COR-L47 (cell line): ENCODE data around the gene TTC6.

Source experiments
- DNase-seq: peaks from one replicate; lab custom pipeline; 2025; lab: John Stamatoyannopoulos, UW

Gene TTC6

DNA sequence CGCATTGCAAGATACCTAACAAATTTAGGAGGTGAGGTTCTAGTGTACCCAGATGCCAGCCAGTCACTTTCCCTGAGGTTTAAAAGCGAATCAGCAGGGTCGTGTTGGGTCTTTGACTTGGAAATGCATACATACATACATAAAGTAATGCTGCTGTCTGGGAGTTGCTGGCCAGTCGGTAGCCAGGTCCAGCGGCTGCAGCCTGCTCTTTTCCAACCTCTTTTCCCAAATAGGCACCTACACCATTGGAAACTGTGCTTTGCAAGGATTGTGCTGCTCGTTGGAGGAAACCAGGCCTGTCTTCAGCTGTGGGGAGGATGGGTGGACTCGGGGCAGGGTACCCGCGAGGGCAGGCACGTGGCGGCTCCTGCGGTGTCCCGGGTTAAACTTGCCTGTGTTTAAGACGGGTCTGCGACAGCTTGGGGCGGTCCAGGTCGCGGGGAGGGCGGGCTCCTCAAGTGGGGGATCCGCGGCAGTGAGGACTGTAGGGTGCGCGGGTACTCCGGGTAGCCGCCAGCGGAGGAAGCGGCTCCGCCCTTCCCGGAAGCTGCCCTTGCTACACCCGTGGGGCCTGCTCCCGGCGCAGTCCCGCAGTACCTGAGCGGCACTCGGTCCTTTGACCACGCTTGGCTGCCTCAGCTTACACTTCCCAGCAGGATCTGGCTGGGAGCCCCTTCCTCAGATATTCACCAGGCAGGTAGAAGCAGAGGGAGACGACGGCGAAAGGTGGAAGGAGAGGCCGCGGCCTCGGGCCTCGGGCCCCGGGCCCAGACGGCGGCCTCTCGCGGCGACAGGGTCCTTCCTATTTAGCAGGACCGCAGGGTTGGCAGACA lies 2.7 kb downstream of the TTC6 start:
- DNase-seq: peak; percentile 62

DNA sequence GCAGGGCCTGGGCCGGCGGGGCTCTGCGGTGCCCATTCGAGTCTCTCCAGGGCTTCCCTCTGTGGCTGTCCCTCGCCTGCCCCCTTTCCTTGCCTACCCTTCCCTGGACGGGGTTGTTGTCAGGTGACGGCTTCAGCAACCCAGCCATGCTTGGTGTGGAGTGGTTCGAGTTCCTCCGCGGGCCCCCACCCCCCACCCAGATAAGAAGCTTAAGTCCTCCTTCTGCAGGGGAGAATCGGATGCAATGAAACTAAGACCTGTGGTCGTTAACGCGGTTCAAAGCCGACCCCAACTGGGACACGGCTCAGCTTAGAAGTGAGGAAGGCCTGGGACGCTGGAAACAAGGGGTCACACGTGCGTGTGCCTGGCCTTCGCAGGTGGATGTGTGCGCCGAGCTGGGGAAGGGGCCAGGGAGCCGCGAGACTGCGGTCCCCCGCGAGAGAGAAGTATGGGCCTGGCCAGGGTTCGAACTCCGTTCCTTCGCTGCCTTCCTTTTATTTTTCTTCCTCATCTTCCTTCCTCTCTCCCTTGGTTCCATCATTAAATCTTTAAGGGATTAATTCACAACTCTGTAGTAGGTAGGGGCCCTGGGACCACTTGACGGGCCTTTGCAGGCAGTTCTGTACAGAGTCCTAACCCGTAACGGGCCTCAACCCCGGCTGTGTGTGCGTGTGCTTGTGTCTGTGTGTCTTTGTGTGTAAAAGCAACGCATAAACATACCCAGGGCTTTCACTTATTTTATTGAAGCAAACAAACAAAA lies 3.5 kb downstream of the TTC6 start:
- DNase-seq: peak; percentile 39

DNA sequence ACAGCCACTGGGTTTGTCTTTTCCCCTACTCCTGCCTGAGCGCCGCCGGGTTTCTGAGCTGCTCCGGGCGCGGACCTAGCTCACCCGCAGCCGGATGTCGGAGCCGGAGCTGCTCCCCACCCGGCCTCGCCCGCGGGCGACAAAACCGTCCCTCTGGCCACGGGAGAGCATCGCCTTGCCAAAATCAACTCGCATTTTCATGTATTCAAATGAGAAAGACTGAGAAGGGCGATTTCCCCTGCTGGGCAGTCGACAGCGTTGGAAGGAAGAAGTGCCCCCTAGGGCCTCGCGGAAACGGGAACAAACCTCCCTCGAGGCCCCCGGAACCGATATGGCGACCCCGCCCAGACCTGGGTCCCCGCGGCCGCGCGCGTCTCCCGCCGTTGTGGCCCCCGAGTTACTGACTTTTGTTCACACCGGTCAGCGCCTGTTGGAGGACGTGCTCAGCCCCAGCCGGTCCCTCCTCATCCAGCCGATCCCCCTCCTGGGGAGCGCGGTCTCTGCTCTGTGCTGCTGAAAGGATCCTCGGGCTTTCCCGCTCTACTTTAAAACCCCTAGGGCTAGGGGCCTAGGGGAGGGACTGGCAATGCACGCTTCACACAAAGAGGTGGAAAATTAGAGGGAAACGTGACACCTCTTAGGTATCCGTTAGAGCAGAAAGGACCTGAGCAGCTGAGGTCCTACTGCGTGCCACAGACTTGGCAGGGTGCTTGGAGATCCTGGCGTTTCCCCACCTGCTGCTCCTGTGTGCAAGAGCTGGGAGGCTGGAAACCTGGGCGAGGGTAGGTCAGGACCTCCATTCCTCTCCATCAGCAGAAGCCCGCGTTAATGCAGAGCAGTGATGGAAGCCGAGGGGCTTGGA lies 4.3 kb downstream of the TTC6 start:
- DNase-seq: peak; percentile 83

DNA sequence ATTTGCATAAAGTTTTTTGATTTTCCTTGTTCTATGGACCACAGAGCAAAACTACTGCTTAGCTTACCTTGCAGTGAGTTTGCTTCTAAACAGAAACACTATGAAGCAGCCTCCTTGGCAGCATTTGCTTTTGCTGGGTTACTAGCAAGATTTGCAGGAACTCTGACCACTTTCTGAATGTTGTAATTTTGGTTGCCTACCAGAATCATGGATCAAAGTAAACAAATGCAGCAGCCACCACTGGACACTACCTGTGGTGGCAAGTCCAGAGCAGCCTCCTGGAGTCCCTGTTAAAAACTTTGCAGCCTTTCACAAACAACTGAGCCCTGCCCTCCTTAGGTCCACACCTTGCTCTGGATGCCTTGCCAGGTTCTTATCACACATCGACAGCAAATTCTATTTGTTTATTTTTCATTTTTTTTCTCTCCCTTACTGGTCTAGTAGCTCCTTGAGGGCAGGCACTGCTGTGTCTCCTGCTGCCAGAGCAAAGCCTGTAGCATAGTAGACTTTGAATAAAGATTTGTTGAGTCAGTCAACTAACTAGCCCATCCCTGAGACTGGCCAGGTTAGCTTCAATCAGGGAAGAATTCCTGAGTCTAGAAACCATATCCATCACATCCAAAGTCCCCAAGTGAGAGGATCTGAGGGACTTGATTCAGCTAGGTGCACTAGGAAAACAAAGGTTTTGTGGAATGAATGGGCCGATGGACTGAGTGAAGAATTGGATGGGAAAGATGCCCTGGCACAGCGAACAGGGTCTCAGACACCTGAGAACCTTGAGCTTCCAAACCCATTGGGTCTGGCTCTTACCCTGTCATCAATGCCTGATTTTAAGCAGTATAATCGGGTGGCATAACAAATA lies 5.7 kb downstream of the TTC6 start:
- no peak for DNase-seq

DNA sequence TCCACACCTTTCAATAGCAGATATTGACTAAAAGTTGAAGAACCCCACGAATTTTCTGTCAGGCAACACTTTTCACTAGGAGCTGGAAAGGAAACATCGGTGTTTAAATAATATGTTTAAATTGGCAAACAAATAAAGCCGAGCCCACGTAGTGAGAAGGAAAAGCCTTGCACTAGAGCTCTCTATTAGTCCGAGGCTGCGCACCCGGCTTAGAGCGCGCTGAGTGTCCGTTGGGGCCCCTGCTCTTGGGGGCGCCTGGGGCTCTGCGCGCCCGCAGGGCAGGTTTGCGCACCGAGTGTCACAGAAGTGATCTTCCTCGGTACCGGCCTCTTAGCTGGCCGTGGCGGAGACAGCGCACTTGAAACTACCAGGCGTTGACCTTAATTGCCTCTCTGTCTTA lies 6.4 kb downstream of the TTC6 start:
- DNase-seq: no peak

DNA sequence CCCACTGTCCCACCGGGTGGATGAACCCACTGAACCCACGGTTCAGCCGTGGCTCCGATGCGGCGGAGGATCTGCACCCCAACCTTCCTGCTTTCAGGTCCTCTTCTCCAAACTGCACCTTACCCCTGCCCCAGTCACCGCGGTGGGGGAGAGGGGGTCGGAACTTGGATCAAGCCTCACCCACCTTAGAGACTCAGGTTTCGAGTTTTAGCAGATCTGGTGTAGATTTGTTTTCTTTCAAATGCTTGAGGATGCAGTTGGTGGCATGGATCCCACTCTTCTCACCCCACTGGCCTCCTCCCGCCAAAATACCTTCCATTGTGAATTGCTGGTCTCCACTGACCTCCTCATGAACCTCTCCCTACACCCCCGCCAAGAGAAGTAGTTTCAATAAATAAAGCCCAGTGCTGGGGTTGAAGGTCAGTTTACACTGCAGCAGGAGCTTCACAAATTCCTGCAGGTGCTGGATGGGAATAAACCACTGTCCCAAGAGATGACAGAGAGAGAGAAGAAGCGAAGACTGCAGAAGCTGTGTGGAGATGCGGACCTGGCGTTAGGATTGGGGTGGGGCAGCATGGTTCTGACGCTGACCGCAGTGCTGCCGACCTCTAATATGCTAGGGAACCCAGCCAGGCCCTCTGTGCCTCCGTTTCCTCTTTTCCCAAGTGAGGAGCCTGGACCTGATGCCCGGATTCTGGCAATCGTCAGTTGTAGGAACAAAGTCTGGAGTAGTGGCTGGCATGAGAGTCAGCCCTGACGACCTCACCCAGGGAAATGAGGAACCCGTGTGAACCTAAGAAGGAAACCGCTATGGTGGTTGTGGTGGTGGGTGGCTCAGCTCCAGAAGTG lies 7.4 kb downstream of the TTC6 start:
- DNase-seq: no peak

DNA sequence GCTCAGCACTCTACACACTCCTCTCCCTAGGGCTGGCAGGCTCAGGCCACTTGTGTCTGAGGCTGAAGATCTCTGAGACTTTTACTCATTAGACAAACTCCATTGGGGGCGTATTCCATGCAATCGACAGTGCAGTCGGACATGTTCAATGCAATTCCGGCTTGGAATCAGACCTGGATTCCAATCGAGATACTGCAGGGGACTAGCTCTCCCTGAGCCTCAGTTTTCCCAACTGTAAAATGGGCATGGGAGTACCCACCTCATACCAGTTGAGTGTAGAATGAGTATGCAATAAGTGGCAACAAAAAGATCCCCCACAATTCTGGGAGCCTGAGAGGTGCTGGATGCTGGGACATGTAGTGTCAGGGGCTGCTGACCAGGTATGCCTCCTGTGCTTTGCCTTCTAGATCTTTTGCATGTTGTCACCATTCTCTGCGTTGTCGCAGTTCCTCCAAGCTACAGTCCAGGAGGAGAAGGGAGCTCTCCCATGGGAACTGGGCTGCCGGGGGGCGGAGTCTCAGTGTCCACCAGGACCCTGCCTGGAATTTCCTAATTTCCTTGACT lies 8.3 kb downstream of the TTC6 start:
- no peak for DNase-seq

DNA sequence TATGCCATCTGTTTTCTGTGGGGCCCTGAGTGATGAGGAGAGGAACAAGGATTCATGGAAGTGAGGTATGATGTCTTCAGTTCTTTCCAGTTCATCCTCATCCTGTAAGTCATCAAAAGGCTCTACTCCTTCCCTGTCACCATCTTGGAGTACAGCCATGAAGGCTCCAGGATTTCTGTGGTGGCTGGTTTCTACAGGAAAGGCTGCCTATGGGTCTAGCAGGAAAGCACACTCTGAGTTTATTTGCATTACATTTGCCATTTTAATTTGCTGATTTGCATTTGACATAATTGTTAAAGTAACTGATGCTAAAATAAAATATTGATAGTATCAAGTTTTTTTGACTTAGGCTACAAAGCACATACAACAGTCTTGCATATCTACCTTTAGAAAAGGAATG lies 11.2 kb downstream of the TTC6 start:
- DNase-seq: no peak

DNA sequence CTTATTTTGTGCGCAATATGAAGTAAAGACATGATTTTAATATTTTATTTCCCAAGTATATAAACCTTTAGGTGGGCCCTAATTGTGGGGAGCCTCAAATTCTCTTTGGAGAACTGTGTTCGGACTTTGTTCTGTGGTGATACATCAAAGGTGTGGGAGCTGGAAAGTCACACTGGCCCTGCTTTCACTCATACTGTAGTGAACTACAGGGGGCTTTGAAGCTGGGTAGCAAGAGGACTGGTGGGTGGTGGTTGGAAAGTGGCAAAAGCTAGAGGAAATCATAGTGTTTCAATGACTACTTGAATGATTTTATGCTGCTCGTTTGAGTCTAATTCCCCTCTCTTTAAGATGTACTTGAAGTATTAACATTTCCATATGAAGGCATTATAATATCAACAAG lies 13.2 kb downstream of the TTC6 start:
- no peak for DNase-seq

DNA sequence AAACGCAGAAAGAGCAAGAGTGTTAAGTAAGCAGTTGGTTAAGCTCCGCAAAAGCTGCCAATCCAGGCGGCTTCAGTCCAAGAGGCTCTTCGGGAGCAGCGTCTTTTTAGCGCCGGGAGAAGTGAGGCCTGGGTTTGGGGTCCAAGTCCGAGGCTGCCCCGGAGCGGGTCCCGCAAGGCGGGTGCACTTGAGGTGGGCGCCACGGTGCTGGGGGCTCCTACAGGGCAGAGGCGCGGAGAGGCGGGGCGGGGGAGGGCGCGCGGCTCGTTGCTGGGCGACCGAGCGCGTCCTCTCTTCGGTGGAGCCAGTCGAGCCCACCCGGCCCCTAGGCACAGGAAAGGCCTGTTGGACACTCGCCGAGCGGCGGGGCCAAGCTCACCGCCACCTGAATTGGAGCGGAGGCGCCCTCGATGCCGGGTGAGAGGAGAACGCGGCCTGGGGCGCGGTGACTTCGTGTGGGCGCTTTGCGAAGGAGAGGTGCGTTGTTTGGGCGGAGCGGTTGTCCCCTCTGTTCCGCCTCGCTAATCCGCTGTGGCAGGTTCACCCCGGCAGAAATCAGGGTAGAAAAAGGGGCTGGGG lies 15.6 kb downstream of the TTC6 start:
- DNase-seq: no peak

DNA sequence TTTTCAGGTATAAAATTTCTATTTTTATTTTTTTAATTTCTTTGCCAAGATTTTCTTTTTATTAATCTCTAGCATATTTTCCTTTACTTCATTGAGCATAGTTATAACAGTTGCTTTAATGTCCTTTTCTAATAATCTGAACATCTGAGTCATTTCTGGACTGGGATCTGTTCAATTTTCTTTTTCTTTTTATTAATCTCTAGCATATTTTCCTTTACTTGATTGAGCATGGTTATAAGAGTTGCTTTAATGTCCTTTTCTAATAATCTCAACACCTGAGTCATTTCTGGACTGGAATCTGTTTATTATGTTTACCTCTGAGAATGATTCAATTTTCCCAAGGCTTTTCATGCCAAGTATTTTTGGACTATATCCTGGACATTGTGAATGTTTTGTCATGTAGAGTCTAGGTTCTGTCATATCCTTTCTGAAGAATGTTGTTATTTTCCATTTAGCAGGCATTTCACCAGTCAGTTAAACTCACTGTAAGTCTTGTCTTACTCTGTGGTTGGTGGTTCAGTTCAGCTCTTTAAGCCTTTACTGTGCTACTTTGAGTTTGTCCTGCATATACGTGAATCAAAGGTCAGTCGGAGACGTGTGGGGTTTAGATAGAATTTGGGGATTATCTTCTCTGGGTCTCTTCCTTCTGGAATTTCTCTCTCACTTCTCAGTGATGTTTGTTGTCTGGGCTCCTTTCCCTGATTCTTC lies 20.3 kb downstream of the TTC6 start:
- no peak for DNase-seq

DNA sequence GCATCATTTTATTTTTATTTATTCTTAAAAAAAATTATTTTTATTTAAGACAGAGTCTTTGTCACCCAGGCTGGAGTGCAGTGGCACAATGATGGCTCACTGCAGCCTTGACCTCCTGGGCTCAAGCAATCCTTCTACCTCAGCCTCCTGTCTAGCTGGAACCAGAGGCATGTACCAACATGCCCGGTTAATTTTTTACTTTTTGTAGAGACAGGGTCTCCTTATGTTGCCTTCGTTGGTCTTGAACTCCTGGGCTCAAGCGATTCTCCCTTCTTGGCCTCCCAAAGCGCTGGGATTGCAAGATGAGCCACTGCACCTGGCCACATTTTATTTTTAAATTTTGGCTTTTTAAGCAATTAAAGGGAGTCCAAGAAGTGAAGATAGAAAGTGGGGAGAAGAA lies 21.4 kb downstream of the TTC6 start:
- DNase-seq: no peak

DNA sequence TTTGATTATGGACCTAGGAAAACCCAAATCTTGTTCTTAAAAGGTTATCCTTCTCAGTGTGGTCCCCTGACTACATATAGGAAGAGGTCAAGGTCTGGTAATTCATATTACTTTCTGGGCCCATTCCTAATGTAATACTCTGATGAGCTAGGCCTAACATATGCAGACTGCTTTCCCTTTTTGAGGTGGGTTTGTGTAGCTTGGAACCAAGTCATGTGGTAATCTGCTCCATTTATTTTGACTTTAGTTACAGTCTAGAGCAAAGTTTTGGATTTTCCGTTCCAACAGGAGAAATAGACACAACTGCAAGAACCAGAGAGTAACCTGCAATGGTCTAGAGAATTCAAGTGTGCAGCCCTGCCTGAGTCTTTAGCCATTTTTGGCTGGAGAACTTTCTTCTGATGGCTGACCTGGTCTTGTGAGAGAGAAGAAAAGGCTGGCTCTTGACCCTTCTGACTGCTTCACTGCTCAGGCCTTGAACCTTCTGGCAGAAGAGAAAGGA lies 22.5 kb downstream of the TTC6 start:
- no peak for DNase-seq

DNA sequence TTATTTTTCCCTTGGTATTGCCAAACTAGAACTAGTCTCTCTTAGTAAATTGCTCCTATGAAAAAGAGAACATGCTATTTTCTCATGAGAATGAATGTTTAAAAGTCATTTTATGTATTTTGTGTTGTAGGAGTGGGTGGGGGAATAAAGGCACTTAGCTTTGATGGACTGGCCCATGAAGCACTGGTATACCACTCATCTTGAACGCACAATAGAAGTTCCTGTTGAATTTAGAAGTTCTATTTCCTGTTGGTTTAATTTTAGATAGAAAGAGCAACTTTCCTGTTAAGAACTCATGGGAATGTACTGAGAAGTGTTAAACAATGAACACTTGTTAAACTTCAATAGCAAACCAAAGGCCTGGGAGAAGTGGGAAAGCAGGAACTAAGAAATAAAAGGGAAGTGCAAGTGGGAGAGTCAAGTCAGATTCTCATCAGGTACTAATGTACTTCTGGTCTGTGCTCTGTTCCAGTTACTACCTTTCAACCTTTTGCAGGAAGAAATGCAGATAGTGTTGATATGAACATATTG lies 23.1 kb downstream of the TTC6 start:
- DNase-seq: no peak

DNA sequence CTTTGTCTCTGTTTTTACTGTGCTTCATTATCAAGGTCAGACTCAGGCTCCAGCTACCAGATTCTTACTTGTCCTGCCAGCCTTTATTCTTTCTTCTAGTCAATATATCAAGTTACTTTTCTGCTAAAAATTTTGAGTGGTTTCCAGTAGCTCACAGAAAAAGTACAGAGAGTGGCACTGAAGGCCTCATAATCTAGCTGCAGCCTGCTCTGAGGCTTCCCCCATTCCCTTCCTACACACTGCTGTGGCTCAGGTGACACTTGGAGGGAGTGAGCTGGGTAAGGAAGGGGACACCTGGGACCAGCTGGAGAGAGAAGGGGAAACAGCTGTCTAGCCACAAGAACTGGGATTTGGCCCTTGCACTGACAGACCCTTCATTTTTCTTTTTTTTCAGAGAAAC lies 25.4 kb downstream of the TTC6 start:
- no peak for DNase-seq

DNA sequence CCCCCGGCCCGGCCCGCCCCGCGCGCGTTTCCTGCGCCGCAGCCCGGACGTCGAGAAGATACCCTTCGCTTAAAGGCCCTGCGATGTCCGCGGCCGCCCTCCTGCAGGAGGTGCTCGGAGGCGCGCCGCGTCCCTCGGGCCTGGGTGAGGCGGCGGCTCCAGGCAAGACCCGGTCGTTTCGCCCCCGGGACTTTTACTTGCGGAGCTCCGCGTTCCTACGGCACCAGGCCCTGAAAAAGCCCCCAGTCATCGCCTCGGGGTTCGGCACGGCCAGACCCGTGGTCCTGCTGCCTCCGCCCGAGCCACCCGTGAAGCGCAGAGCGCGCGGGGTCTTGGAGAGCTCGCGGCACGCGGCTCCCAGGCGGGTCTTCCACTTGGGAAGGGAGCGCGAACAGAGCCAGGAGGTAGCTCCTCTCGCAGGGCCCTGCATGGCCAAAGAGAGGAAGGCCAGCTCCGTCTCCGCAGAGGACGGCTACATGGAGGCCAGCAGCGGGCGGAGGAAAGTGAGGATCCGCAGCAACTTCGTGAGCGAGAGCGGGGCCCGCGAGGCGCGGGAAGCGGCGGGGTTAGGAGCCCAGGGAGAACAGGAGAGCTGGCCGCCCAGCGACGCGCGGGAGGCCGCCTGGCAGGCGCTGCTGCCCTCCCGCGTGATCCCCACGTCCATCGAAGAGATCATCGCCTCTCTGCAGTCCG lies 26.9 kb downstream of the TTC6 start:
- no peak for DNase-seq

DNA sequence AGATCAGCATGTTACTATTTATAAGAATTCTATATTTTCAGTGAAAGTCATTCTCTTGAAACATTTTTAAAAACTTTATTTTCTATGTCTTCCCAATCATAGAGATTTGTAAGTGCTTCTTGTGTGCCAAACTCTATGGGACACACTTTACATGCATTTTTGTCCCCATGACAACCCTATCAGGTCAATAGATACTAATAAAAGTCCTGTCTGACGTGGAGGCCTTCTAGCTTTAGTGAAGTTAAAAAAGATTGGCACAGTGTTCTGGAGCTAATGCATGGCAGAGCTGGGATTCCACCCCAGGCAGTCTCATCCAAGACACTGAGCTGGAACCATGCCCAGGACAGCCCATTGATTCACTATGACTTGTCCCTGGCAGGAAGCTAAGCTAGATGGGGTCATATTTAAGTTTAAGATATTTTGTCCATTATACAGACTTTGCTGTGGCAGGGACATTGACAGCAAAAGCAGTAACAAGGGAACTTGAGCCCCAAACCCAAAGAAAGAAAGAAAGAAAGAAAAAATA lies 28.1 kb downstream of the TTC6 start:
- peak; percentile 39 for DNase-seq

DNA sequence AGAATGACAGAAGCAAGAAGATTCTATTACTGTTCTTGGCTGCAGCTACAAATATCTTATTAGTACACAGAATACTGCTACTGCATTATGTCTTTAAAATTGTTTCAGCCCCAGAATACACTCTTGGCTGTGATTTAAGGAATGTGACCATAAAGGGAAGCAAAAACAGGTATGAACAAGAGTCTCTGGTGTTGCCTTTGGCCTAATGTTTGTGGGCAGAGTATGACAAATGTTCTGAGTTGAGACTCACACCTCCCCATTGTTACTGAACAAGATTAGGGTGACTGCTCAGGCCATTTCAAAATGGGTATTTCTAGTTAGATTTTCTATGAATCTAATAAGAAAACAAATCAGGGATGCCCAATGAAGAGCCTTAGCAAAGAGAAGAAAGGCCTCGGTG lies 28.5 kb downstream of the TTC6 start:
- no peak for DNase-seq
